Parathyroid adenoma (tissue), 2 donors: ENCODE results near the gene NUDT15.

ENCODE experiments used
- H2AFZ ChIP-seq: fragments of 300-600 bp; sonication (generic); one replicate; pipeline ENCODE4 v1.7.0; 2017; ENCODE audit warnings: antibody characterized with exemption, mild to moderate bottlenecking
- H3K27ac ChIP-seq: fragments of 300-600 bp; sonication (generic); one replicate; pipeline ENCODE4 v1.7.0; 2017
- H3K27me3 ChIP-seq: fragments of 300-600 bp; sonication (generic); one replicate; pipeline ENCODE4 v1.7.0; 2017; ENCODE audit warnings: low read length; ENCODE audit not compliant: control insufficient read depth, insufficient read depth
- H3K36me3 ChIP-seq: fragments of 300-600 bp; sonication (generic); one replicate; pipeline ENCODE4 v1.7.0; 2017; ENCODE audit warnings: low read length; ENCODE audit not compliant: control insufficient read depth, insufficient read depth
- H3K4me1 ChIP-seq: fragments of 300-600 bp; sonication (generic); one replicate; pipeline ENCODE4 v1.7.0; 2017; ENCODE audit warnings: control low read depth
- H3K4me2 ChIP-seq: fragments of 300-600 bp; sonication (generic); one replicate; pipeline ENCODE4 v1.7.0; 2017; ENCODE audit warnings: low read length
- H3K4me3 ChIP-seq: fragments of 300-600 bp; sonication (generic); one replicate; pipeline ENCODE4 v1.7.0; 2017; ENCODE audit warnings: low read depth, low read length
- H3K79me2 ChIP-seq: fragments of 300-600 bp; sonication (generic); one replicate; pipeline ENCODE4 v1.7.0; 2017; ENCODE audit warnings: control low read depth
- H3K9ac ChIP-seq: fragments of 300-600 bp; sonication (generic); one replicate; pipeline ENCODE4 v1.7.0; 2017; ENCODE audit warnings: mild to moderate bottlenecking
- H3K9me3 ChIP-seq: fragments of 300-600 bp; sonication (generic); one replicate; pipeline ENCODE4 v1.7.0; 2017; ENCODE audit warnings: low read length; ENCODE audit not compliant: control insufficient read depth
- TF ChIP-seq, protein P1 (sequence below): fragments of 300-600 bp; sonication (generic); IDR thresholded peaks from one replicate; pipeline ENCODE4 v1.7.0; 2017; ENCODE audit warnings: antibody characterized with exemption, mild to moderate bottlenecking
- donor health status: primary hyperparathyroidism.

Gene NUDT15

DNA sequence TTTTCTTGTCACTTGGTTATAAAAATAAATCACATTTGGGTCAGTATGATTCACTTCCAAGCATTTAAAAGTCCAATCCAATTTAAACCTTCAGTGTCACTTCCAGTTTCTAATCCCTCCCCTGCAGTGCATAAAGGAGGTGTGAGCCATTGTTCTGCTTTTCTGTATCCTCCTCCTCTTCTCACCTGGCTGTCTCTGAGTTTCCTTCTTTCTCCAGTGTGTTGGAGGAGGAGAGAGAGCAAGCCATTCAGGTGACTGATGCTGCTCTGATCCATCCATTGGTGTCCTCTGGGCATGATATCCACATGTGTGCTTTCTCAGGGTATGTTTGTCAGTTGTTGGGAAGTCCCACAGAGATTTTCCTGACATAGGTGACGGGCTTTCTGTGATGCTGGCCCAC, 1.2 kb downstream of the NUDT15 start:
- no peaks in the 10 kb centered on the region for H3K9me3 ChIP-seq
- no peak overlapping the region for H3K9ac ChIP-seq
- H3K36me3 ChIP-seq = no peaks in the 10 kb centered on the region
- no peaks in the 10 kb centered on the region for H3K79me2 ChIP-seq
- peak overlapping the region; percentile 93 for H3K27ac ChIP-seq
- no peaks in the 10 kb centered on the region for H3K27me3 ChIP-seq
- peak overlapping the region; percentile 72 for H3K4me3 ChIP-seq
- H3K4me1 ChIP-seq = no peaks in the 10 kb centered on the region
- H2AFZ ChIP-seq = peak overlapping the region; percentile 92
- TF ChIP-seq, protein P1, sequence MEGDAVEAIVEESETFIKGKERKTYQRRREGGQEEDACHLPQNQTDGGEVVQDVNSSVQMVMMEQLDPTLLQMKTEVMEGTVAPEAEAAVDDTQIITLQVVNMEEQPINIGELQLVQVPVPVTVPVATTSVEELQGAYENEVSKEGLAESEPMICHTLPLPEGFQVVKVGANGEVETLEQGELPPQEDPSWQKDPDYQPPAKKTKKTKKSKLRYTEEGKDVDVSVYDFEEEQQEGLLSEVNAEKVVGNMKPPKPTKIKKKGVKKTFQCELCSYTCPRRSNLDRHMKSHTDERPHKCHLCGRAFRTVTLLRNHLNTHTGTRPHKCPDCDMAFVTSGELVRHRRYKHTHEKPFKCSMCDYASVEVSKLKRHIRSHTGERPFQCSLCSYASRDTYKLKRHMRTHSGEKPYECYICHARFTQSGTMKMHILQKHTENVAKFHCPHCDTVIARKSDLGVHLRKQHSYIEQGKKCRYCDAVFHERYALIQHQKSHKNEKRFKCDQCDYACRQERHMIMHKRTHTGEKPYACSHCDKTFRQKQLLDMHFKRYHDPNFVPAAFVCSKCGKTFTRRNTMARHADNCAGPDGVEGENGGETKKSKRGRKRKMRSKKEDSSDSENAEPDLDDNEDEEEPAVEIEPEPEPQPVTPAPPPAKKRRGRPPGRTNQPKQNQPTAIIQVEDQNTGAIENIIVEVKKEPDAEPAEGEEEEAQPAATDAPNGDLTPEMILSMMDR = no peak
- H3K4me2 ChIP-seq = no peak overlapping the region

DNA sequence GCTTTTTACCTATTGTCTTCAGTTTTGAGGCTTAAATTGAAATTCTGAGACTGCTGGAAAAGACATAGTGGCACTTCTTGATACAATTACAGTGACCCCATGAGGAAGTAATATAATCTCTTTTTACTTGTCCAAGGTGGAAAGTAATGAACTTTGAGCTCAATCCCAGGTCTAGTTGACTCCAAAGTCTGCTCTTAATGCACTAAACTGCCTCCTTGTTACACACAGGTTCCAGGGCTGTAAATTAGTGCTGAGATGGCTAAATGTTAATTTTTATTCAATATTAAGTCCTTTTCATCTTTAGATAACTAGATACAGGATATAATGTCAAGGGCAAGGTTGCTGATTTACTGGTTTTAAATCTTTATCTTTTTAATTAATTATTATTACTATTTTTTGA, 2.5 kb downstream of the NUDT15 start:
- Histone ChIP-seq H3K9me3 (no peaks in the 10 kb centered on the region), H3K36me3 (no peaks in the 10 kb centered on the region), H2AFZ (no peak overlapping the region), H3K9ac (no peak overlapping the region), H3K79me2 (no peaks in the 10 kb centered on the region), H3K27ac (no peak overlapping the region), H3K27me3 (no peaks in the 10 kb centered on the region), H3K4me3 (no peak overlapping the region), H3K4me2 (no peak overlapping the region), H3K4me1 (no peaks in the 10 kb centered on the region)
- TF ChIP-seq, protein P1 = no peak

DNA sequence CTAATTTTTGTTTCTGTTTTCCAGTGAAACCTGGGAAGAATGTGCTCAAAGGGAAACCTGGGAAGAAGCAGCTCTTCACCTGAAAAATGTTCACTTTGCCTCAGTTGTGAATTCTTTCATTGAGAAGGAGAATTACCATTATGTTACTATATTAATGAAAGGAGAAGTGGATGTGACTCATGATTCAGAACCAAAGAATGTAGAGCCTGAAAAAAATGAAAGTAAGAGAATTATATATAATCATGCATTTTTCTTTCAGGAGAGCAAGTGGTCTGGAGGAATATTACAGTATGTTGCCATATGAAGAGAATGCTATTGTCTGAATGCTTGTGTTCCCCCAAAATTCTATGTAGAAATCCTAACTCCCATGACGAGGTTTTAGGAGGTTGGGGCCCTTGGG, 3.4 kb downstream of the NUDT15 start:
- TF ChIP-seq, protein P1 = no peak
- Histone ChIP-seq H3K4me2 (no peak overlapping the region), H3K9me3 (no peaks in the 10 kb centered on the region), H3K27ac (no peak overlapping the region), H3K27me3 (no peaks in the 10 kb centered on the region), H3K9ac (no peak overlapping the region), H3K36me3 (no peaks in the 10 kb centered on the region), H3K79me2 (no peaks in the 10 kb centered on the region), H2AFZ (no peak overlapping the region), H3K4me1 (no peaks in the 10 kb centered on the region), H3K4me3 (no peak overlapping the region)

DNA sequence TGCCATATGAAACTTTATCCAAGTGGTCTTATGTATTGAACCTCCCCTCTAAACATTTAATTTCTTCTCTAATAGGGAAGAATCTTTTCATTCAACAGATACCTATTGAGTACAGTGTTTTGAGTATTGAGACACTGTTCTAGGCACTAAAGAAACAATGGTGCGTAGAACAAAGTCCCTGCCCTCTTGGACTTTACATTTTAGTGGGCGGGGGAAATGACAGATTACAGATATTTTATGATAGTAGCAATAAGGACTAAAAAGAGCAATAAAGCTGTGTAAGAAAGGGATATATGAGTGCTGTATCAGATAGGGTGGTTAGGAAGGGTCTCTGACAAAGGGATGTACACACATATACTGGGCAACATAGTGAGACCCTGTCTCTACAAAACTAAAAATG, 5.4 kb downstream of the NUDT15 start:
- Histone ChIP-seq H3K36me3 (no peaks in the 10 kb centered on the region), H3K4me1 (no peaks in the 10 kb centered on the region), H3K27ac (no peak overlapping the region), H3K4me3 (no peak overlapping the region), H3K9ac (no peak overlapping the region), H3K79me2 (no peaks in the 10 kb centered on the region), H3K27me3 (no peaks in the 10 kb centered on the region), H3K9me3 (no peaks in the 10 kb centered on the region), H2AFZ (no peak overlapping the region), H3K4me2 (no peak overlapping the region)
- TF ChIP-seq, protein P1 = no peak

DNA sequence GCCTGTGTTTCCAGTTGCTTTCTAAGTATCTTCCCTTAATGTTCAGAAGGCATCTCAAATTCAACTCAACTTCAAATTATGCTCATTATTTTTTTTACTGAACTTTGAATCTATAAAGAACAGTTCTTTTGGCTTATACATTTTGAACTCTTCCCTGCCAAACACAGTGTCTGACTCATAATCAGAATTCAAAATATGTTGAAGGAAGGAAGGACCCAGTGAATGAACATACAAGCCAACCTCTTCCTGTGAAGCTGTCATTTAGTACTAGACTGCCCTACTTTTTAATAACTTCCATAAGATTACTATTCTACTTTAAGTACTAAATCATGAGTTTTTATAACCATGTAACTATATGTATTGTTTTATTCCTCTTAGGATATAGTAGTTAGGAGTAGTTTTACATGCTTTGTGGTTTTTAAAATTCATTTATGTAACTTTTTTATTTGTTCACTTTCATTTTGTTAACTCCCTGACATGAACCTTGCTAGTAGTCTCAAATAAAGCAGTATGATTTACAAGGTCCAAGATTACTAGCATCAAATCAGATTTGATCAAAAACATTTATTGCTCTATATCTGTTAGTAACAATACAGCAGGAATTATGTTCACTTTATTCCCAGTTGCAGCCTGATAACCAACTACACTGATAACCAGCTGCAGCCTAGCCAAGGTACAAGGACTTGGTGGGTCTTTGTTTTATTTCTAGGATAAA, 6.4 kb downstream of the NUDT15 start:
- no peaks in the 10 kb centered on the region for H3K9me3 ChIP-seq
- no peak overlapping the region for H3K27ac ChIP-seq
- H3K4me2 ChIP-seq = no peak overlapping the region
- H2AFZ ChIP-seq = no peak overlapping the region
- H3K27me3 ChIP-seq = no peaks in the 10 kb centered on the region
- H3K36me3 ChIP-seq = no peaks in the 10 kb centered on the region
- H3K4me1 ChIP-seq = no peaks in the 10 kb centered on the region
- H3K4me3 ChIP-seq = no peak overlapping the region
- no peaks in the 10 kb centered on the region for H3K79me2 ChIP-seq
- TF ChIP-seq, protein P1 = no peak
- no peak overlapping the region for H3K9ac ChIP-seq
